Globus pallidus (tissue), 1 donor: Measurements from ENCODE around the gene SLC7A5.
"Not testable (repeated sequence)": the region's sequence is repeated elsewhere in the genome, so short reads cannot be mapped to it uniquely, and the experiment has no call there.

ENCODE experiments used
- DNase-seq: peaks from one replicate; pipeline ENCODE4 v3.0.0-alpha.2; 2015; ENCODE audit warnings: low spot score

SLC7A5 gene

DNA sequence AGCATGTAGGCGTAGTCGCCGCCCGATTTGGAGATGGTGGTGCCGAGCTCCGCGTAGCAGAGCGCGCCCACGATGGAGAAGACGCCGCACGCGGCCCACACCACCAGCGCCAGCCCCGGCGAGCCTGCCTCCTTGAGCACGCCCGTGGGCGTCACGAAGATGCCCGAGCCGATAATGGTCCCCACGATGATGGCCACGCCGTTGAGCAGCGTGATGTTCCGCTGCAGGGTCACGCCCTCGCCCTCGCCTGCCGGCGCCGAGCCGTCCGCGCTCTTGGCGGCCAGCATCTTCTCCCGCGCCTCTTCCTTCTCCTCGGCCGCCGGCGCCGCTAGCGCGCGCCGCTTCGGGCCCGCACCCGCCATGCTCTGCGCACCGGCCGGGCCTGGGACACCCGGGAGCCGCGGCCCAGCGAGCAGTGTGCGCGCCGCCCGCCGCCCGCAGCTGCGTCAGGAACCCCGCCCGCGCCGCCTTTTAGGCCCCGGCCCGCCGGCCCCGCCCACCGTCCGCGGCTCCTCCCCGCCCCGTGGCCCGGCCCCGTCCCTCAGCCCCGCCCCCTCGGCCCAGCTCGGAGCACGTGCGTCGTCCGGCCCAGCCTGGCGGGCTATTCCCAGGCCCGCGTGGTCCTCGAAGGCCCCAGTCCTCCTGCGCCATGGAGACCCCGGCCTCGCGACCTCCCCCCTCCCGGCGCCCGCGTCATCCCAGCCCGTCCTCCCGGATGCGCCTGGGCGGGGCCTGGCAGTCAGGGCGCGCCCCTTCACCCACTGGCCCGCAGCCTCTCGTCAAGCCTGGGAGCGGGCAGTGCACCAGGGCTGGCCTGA lies at the start of gene SLC7A5:
TSS of gene SLC7A5 (minus strand) at position 447 of the 818 bp plus-strand sequence. CDS start at position 362, 85 bp downstream.
- peak; percentile 64 for DNase-seq

DNA sequence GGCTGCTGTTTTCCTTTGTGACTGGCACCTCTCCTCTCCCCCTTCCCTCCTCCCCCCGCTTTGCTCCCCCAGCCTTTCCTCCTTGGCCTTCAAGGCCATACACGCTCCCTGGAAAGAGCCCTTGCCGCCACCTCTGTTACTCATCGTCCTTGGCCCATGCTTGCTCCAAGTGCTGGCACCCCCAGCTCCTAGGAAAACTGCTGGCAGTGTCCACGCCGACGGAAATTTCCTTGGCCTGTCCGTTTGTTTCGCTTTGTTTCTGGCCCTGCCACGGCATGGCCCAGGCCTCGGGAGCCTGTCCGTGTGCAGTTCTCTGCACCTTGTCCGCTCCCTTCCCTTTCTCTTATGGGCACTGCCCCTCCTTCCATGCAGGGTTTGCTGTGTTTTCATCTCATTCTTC lies 49.0 kb upstream of the SLC7A5 start:
- DNase-seq, result peak; percentile 29

DNA sequence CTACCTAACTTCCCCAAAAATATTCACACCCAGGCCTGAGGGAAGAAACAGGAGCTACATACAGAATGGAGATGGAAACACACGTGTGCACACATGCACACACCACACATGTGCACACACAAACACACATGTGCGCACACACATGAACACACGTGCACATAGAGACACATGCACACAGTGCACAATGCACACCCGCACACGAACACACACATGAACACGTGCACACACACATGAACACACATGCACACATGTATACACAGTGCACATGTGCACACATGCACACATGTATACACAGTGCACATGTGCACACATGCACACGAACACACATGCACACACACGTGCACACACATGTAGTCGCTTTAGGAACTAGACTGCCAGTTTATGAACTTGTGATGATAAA lies 48.2 kb upstream of the SLC7A5 start:
- no peak for DNase-seq

DNA sequence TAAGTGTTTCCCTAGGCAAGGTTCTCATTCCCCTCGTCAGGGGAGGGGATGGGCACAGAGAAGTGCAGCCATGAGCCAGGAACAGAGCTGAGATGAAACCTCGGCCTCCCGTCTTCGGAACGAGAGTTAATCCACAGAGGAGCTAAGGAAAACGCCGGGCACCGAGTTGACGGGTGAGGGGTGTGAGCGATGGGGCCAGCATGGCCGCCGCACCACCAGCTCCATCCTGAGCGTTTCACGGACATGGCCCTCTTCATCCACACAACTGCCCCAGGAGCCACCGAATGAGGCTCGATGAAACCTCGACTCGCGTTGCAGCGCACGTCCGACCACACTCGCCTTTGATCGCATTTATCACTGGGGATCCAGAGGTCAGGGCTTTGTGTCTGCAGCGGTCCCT lies 45.5 kb upstream of the SLC7A5 start:
- no peak for DNase-seq

DNA sequence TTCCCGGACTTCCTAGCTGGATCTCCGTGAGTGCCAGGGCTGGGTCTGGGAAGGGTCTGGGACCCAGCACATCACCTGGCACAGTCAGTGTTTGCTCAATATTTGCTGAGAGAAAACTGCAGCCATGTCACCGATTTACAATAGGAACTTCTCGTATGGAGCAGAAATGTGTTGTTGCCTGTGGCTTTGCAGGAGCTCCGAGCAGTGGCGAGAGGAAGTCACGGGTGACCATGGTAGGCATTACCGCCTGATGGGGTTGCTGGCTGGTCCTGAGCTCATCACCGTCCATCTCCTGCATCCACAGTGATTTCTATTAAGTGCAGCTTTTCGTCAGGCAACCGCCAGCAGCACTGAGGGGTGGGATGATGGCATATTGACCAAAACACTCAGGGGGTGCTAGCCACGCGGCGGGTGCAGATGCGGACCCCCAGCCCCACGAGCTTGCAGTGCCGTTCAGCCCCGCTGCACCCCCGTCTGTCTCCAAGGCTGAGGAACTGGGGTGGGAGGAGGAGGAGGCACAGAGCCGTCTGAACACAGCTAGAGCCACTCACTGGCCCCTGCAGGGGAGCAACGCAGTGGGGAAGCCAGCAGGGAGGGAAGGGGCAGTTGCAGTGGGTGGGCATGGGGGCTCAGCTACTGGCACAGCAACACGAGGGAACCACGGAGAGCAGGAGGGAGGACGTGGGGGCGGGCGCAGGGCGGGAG lies 44.9 kb upstream of the SLC7A5 start:
- not testable (repeated sequence) for DNase-seq

DNA sequence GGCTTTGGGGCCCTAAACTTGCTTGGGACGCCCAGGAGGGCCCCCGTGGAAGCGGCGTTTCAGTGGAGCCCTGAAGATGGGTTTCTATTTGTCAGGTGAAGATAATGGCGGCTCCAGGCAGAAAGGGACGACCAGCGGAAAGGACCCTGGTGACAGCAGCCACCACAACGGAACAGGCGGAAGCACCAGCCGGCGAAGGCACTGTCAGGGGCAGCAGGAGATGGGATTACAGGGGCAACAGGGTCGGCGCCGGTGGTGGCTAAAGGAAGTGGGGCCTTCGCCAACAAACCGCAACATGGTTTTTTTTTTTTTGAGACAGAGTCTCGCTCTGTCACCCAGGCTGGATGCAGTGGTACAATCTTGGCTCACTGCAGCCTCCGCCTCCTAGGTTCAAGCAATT lies 43.4 kb upstream of the SLC7A5 start:
- not testable (repeated sequence) for DNase-seq

DNA sequence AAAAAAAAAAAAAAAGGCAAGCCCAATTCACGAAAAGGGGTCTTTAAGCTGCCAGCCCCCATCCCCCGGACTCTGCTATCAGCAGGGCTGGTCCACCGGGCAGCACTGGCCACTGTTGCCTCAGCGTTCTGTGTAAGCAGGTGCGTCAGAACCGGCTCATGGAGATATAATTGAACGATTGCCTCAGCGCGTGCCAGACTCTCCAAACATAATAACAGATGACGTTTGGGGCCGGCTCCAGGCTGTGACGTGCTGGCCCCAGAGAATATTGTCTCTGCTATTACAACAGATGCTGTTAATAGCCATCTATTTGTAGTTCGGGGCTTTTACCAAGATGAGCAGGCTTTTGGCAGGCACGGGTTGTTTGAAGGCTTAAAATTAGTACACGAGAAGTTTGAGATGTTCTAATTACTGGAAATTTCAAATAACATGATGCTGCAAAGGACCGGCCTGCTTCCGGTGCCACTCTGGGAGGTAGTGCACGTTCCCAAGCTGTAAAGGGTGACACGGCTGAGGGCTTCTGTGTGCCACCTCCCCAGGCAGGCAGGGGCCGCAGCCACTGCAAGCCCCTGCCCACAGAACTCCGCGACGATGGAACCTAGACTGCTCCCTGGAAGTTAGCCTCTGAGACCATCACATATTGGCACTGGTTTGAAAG lies 41.9 kb upstream of the SLC7A5 start:
- DNase-seq, result not testable (repeated sequence)

DNA sequence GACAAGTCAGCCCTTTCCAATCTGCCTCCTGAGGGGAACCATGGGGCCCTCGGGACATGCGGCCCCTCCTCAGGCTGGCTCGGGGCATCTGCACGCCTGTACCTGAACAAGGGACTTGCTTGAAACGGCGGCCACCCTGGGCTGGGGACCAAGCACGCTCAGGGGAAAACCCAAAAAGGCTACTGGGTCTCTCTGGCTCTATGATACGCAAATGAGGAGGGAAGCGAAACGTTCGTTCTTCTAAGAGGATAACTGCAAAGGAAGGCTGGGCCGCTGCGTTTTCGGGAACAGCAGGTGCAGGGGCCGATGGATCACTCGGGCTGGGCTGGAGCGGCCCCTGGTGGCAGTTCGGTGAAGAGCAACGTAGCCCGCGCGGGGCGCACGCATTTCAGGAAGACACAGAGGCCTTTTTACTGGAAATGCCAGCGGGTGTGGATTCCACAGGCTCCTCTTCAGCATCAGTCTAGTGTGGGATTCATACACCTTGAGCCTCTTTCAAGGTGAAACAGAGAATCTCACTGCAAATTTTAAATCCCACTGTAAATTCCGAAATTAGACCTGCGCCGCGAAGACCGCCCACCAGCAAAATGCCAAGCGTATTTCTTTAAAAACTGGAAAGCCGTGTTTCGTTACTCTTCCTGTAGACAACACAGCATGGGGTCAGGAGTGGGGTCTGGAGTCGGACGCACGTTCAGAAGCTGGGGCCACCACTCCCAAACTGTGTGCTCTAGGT lies 40.1 kb upstream of the SLC7A5 start:
- DNase-seq, result not testable (repeated sequence)

DNA sequence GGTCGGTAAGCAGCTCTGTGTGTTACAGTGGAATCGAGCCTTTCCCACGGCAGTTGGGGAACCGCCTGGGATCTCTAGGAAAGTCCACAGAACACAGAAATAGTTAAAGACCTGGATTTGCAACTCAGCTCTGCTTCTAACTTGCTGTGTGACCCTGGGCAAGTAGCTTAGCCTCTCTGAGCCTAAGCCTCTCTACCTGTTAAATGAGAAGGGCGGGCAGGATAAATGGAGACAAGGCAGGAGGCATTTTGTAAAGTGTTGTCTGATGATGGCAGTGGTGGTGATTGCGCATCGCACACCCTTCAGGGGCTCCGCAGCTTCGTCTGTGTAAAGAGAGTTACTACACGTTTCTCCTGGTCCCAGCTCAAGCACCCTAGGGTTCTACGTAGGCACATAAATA lies 38.8 kb upstream of the SLC7A5 start:
- not testable (repeated sequence) for DNase-seq

DNA sequence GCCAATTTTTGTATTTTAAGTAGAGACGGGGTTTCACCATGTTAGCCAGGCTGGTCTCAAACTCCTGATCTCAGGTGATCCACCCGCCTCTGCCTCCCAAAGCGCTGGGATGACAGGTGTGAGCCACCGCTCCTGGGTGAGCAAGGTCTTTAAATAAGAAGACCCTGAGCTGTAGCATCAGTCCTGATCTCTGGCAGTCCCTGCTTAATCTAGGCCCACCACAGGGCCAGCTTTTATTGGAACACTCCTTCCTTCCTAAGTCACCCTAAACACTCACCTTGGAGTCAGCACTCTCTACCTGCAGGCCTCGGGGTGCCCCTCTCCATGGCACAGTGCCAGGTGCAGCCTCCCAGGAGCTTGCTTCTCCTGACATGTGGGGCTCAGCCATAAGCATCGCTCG lies 36.2 kb upstream of the SLC7A5 start:
- not testable (repeated sequence) for DNase-seq

DNA sequence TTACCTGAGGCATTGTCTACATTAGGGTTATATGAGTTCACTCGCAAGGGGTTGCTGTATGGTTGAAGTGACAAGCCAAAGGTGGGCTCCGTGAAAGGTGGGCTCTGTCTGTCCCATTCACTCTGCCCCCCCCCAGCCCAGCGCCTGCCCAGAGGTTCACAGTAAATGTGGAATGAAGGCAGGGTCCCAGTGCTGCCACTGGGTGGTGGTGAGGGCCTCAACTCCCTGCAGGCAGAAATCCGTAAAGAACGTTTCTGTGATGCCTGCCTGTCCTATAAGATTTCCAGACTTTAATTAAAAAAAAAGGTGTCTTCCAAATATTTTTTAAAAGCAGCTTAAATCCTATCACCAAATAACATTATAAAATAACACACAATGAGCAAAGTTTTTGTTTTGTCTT lies 35.7 kb upstream of the SLC7A5 start:
- not testable (repeated sequence) for DNase-seq

DNA sequence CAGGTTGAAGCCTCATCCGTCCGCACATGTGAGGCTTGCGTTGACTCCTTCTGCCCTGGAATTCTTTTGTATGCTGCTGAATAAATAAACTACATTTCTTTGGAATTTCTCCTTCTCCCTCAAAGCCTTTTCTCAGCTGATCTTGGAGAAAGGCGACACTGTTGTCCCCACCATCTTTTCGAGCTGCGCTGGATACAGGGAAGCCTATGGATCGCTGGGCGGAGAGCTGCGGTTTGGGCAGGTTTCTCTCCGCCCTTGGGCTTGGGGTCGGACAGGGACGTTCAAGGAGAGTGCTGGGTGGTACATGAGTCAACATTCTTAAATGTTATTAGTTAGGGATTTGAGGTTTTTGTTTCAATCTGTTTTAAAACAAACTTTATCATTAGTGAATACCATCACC lies 31.2 kb upstream of the SLC7A5 start:
- DNase-seq, result not testable (repeated sequence)

DNA sequence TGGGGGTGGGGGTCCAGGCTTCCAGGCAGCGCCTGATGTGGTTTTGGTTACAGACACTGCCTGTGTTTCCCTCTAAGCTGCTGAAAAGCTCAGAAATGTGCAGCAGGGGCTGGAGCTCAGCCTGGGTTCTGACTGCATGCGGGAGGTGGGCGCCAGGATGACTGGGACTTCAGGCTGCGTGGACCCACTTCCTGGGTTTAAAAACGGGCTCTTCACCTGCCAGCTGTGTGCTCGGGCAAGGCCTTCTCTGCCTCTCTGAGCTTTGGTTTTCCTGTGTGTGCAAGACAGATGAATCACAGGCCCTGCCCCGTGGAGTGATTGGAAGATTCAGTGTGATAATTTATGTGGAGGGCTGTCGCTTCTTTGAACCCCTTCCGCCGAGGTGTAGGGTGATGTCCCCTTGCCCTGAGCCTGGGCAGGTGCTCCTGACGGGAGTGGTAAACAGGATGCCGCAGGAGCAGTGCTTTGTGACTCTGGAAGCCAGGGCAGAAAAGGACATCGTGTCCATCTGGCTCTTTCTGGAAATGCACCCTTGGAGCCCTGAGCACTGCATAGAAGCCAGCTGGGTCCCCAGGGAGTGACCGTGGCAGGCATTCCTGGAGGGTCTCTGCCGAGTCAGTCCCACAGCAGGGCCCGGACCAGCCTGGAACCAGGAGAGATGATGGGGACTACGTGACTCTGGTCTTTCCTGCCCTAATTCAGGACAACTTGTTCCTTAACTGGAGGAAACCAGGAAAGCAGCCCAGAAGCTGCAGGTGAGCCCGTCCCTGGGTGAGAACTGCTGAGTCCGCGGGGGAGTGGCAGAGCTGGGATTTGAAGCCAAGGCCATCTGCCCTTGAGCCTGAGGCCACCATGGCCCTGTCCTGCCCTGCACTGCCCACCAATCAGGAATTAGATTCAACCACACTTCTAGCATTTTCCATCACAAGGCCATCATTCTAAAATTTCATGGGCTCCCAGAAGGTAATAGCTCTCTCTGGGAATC lies 28.5 kb upstream of the SLC7A5 start:
- no peak for DNase-seq

DNA sequence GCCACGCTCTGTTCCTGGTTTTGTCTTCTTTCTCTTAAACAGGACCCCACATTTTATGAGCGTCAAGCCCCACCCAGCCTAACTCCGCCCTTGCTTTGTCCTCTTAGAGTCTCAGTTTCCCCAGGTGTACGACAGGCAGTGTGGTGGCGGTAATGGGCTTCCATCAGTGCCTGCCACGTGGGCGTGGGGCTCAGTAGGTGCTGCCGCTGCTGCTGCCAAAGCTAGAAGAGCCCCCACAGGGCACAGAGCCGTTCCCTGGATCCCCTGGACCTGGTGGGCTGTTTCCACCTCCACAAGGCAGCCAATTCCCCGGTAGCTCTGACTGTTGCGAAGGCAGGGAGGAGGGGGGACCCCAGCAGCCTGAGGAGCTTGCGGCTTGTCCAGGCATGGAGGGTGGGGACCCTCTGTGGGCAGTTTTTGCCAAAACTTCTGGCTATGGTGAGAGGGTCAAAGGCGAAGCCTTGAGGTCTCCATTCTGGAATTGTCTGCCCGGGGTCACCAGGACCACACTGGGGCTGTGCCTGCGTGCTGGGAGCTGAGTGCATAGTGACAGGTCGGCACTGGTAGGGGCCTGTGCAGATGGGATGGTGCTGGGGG lies 27.7 kb upstream of the SLC7A5 start:
- not testable (repeated sequence) for DNase-seq

DNA sequence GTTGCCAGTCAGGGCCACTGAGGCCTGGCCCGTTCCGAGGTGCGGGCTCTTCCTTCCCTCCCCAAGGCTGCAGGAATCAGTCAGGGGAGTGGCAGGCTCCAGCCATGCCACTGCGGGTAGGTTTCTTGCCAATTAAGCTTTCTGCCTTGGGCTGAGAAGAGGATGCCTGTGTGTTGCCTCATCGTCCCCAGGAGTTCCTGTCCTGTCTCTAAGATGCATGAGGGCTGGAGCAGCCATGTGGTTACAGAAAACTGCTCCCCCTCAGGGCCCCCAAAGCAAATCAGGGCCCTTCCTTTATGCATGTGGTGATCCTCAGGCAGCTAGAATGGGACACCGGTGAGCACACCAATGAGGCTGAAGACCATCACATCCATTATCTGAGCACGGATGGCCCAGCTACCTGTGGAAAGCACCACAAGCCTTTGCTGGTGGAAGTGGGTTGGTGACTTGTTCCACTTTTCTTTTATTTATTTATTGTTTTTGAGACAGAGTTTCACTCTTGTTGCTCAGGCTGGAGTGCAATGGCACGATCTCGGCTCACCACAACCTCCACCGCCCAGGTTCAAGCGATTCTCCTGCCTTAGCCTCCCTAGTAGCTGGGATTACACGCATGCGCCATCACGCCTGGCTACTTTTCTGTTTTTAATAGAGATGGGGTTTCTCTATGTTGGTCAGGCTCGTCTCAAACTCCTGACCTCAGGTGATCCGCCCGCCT lies 27.0 kb upstream of the SLC7A5 start:
- peak; percentile 40 for DNase-seq

DNA sequence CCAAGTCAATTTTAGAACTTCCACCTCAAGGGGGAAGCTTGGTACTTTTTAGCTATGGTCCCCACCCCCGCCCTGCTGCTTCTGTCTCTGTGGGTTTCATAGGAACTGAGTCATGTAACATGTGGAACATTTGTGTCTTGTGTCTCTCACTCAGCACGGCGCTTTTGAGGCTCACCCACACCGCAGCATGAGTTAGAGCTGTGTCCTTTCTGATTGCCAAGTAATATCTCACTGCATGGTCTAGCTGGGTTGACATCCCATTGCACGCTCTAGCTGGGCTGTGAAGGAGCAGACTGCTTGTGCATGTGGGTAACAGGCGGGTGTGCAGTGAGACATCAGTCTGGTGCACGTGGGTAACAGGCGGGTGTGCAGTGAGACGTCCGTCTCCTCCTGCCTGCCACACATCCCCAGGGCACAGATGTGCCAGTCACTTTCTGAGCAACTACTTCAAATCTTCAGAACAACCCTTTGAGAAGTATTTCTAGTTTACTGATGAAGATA lies 26.4 kb upstream of the SLC7A5 start:
- DNase-seq, result peak; percentile 53

DNA sequence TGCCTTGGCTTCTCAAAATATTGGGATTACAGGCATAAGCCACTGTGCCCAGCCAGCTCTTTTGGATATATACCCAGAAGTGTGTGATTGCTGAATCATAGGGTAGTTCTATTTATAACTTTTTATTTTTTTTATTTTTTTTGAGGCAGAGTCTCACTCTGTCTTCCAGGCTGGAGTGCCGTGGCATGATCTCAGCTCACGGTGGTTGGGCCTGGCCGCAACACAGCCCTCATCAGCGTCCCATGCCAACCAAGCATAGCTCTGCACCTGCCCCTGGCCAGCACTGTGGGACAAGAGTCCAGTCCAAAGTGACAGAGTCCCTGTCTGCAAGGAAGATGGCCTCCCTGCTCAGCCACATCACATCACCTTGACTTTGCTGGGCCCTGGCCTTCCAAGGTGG lies 24.7 kb upstream of the SLC7A5 start:
- DNase-seq, result not testable (repeated sequence)

DNA sequence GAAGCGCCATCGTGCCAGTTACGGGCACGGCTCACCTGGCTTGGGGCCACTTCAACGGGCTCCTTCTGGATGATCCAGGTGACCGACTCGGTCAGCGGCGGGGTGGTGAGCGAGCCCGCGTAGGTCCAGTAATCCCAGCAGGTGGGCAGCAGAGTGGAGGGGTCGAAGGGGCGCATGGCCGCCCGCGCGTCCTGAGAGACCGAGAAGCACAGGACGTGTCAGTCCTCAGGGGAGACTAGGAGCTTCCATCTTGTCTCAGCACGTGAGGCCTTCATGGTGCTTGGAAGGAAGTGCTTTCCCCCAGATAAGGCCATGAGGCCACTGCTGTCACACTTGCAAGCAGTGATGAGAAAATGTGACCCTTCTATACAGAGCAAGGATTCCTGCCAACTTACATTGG lies 22.5 kb upstream of the SLC7A5 start:
- DNase-seq, result no peak

DNA sequence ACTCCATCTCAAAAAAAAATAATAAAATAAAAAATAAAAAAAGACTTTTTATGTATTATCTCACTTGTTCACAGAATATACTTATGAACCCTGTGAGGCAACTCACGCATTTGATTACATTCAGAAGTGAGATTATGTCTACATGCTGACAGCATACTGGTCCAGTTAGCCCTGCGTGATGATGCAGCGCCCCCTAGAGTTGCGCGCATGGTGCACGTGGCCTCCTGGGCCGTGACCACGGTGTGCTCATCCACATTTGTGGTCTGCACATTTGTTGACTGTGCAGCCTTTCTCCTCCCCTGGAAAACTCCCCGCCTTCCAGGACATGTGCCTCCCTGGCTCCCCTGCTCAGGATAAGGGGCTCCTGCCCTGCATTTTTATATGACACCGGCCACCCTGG lies 20.5 kb upstream of the SLC7A5 start:
- not testable (repeated sequence) for DNase-seq

DNA sequence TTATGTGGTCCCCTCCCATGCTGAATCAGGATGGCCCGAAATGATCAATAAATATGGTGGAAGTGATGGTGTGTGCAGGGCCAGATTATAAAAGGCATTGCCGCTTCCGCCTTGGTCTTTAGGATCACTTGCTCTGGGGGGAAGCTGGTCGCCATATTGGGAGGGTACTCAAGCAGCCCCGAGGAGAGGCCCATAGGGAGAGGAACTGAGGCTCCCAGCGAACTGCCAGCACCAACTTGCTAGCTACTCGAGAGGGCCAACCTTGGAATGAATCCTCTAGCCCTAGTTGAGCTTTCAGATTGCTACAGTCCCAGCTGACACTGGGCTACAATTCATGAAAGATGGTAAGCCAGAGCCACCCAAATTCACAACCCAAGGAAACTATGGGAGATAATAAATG lies 19.0 kb upstream of the SLC7A5 start:
- DNase-seq, result not testable (repeated sequence)
